ENCODE data around the gene PARL.
"Not testable (repeated sequence)": the region's sequence is repeated elsewhere in the genome, so short reads cannot be mapped to it uniquely, and the experiment has no call there.

The PARL gene

DNA sequence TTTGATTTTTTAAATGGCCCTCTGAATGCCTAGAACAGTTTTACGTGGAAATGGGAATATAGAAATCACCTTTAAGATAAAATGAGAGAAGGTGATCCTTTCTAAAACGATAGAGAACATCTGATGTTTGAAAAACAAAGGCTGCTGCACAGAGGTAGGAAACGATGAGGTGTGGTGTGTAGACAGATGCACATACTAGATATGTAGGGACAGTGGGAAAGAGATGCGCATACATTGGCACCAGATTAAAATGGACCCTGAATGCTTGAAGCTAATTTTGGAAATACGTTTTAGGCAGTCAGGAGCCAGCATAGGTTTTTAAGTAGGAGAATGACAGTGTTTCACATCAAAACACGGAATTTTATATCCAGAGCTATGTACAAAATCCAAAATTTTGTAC, 88.3 kb downstream of the PARL start:
- in situ Hi-C loops (cut with HindIII; ENCODE audit: low sequenced_read_pairs), result no loop called here
- no peak overlapping the region for H3K4me3 ChIP-seq (ENCODE audit: low read depth, low read length)
- no peak for DNase-seq (ENCODE audit: low read depth, low spot score)
- no peak for TF ChIP-seq CTCF (IDR thresholded peaks at IDR 0.05; ENCODE audit: low read depth, low read length)

- TF ChIP-seq CTCF (IDR thresholded peaks at IDR 0.05; ENCODE audit: low read depth, low read length), result no peak
- in situ Hi-C loops (cut with HindIII; ENCODE audit: low sequenced_read_pairs), result no loop called here
- DNase-seq (ENCODE audit: low read depth, low spot score), result no peak
- H3K4me3 ChIP-seq (ENCODE audit: low read depth, low read length), result no peak overlapping the region
Measured at GRCh38 chr3:183794452-183794851, 90.2 kb downstream of the PARL start.

- DNase-seq (ENCODE audit: low read depth, low spot score), result no peak
- no peak for TF ChIP-seq CTCF (IDR thresholded peaks at IDR 0.05; ENCODE audit: low read depth, low read length)
- H3K4me3 ChIP-seq (ENCODE audit: low read depth, low read length), result no peak overlapping the region
- in situ Hi-C loops (cut with HindIII; ENCODE audit: low sequenced_read_pairs), result no loop called here
Measured at GRCh38 chr3:183792976-183793375, 91.7 kb downstream of the PARL start.

GRCh38 chr3:183790700-183791099, 94.0 kb downstream of the PARL start:
- no peak overlapping the region for H3K4me3 ChIP-seq (ENCODE audit: low read depth, low read length)
- no peak for DNase-seq (ENCODE audit: low read depth, low spot score)
- in situ Hi-C loops (cut with HindIII; ENCODE audit: low sequenced_read_pairs), result no loop called here
- no peak for TF ChIP-seq CTCF (IDR thresholded peaks at IDR 0.05; ENCODE audit: low read depth, low read length)

- TF ChIP-seq CTCF (IDR thresholded peaks at IDR 0.05; ENCODE audit: low read depth, low read length), result no peak
- DNase-seq (ENCODE audit: low read depth, low spot score), result no peak
- in situ Hi-C loops (cut with HindIII; ENCODE audit: low sequenced_read_pairs), result no loop called here
- no peak overlapping the region for H3K4me3 ChIP-seq (ENCODE audit: low read depth, low read length)
Measured at GRCh38 chr3:183789826-183790225, 94.9 kb downstream of the PARL start.

DNA sequence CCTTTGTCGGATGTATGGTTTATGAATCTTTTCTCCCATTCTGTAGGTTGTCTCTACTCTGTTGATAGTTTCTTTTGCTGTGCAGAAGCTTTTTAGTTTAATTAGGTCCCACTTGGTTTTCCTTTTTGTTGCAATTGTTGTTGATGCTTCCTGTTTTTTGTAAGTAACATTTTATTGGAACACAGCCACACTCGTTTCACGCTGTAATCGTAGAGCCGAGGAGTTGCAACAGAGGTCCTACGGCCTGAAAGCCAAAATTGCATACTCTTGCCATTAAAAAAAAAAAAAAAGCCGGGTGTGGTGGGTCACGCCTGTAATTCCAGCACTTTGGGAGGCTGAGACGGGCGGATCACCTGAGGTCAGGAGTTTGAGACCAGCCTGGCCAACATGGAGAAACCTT, 100.2 kb downstream of the PARL start:
- in situ Hi-C loops (cut with HindIII; ENCODE audit: low sequenced_read_pairs); DNase-seq (ENCODE audit: low read depth, low spot score): not testable (repeated sequence)

DNA sequence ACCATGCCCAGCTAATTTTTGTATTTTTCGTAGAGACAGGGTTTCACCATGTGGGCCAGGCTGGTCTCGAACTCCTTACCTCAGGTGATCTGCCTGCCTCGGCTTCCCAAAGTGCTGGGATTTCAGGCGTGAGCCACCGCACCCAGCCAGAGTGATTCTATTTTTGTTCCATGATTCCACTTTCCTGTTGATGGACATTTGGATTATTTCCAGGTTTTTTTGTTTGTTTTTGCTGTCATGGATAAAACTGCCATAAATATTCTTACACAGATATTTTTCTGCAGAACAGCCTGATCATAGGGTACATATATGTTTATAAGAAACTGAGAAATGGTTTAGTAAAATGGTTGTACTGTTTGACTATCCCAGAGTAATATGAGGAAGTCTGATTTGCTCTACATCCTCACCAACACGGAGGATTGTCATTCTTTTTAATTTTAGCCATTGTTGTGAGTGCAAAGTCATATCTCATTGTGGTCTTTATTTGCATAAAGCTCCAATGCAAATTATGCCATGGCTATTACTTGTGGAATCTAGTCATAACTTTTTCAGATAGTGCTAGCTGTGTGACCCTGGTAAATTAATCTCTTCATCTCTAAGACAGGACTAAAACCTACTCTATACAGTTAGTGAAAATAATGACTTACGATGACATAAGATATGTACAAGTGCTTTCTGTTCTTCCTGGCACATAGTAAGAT, 102.0 kb downstream of the PARL start:
- no peak for TF ChIP-seq CTCF (IDR thresholded peaks at IDR 0.05; ENCODE audit: low read depth, low read length)
- in situ Hi-C loops (cut with HindIII; ENCODE audit: low sequenced_read_pairs), result no loop called here
- H3K4me3 ChIP-seq (ENCODE audit: low read depth, low read length), result no peak overlapping the region
- DNase-seq (ENCODE audit: low read depth, low spot score), result no peak

More for the DNA sequence above, 100.2 kb downstream of the PARL start:
- H3K4me3 ChIP-seq (ENCODE audit: low read depth, low read length), result not testable (repeated sequence)
